CD4-positive, alpha-beta T cell (primary cell): ENCODE data around the gene B3GALT2. TPM values are rescaled to one million over a fixed set of nuclear protein-coding genes. Genes with fewer than 3 reads are reported as not detected.
A peak's percentile ranks its signal among the peaks of the same experiment; 100 is the strongest.

Source experiments
- ATAC-seq: fragments of 200-7000 bp; cut with Tn5 transposase; one replicate; pipeline ENCODE4 v1.10.0; 2022; ENCODE audit warnings: mild to moderate bottlenecking; ENCODE audit not compliant: poor library complexity
- CTCF ChIA-PET: fragments of 350-600 bp; sonication (Branson Sonifier 250); formaldehyde crosslinking; loops from one replicate; lab custom pipeline; 2021; ENCODE audit warnings: antibody characterized with exemption, inconsistent platforms; lab: Charles Lee
- POLR2A ChIA-PET: fragments of 350-600 bp; sonication (Branson Sonifier 250); formaldehyde crosslinking; loops from one replicate; lab custom pipeline; 2021; ENCODE audit warnings: antibody characterized with exemption, inconsistent platforms; lab: Charles Lee
- DNase-seq, 14 experiments: peaks; one replicate each; pipeline ENCODE4 v3.0.0-alpha.2; 2013 to 2020; ENCODE audit warnings: mixed read lengths in 2 of 14
- H3K27ac ChIP-seq, 2 donors: one replicate each; pipeline versions ENCODE4 v1.5.1 to v1.7.0; 2013; ENCODE audit warnings: low read length in 2 of 2, low read depth in 1 of 2, mild to moderate bottlenecking in 1 of 2
- H3K27me3 ChIP-seq, 2 experiments: 1 replicate in 1 of 2; 2 replicates in 1 of 2; pipeline versions ENCODE4 v1.6.1 to v1.7.0; 2013; ENCODE audit warnings: low read length in 2 of 2, control low read depth in 1 of 2, mild to moderate bottlenecking in 1 of 2, moderate library complexity in 1 of 2; ENCODE audit not compliant: insufficient read depth in 2 of 2, control insufficient read depth in 1 of 2
- H3K36me3 ChIP-seq: one replicate; pipeline ENCODE4 v1.6.1; 2013; ENCODE audit warnings: low read length, control low read depth; ENCODE audit not compliant: insufficient read depth
- H3K4me1 ChIP-seq: one replicate; pipeline ENCODE4 v1.6.1; 2013; ENCODE audit warnings: low read length, control low read depth; ENCODE audit not compliant: insufficient read depth
- H3K4me3 ChIP-seq: one replicate; pipeline ENCODE4 v1.5.1; 2013; ENCODE audit warnings: mild to moderate bottlenecking, low read length, moderate library complexity
- H3K9me3 ChIP-seq, 2 experiments: 1 replicate in 1 of 2; 2 replicates in 1 of 2; pipeline versions ENCODE4 v1.6.1 to v1.7.0; 2013; ENCODE audit warnings: low read length in 2 of 2, mild to moderate bottlenecking in 2 of 2, control low read depth in 1 of 2, moderate library complexity in 1 of 2; ENCODE audit not compliant: control insufficient read depth in 1 of 2, insufficient read depth in 1 of 2
- H3K27ac Mint-ChIP-seq: one replicate; pipeline ENCODE4 v1.8.0; 2020; ENCODE audit warnings: mixed read lengths
- H3K27me3 Mint-ChIP-seq: one replicate; pipeline ENCODE4 v1.8.0; 2021; ENCODE audit warnings: mixed read lengths
- H3K36me3 Mint-ChIP-seq: one replicate; pipeline ENCODE4 v1.8.0; 2021; ENCODE audit warnings: low read depth, mixed read lengths
- H3K4me1 Mint-ChIP-seq: one replicate; pipeline ENCODE4 v1.8.0; 2021; ENCODE audit warnings: low read depth, mixed read lengths
- H3K4me3 Mint-ChIP-seq: one replicate; pipeline ENCODE4 v1.8.0; 2020; ENCODE audit warnings: mild to moderate bottlenecking, mixed read lengths
- H3K9me3 Mint-ChIP-seq: one replicate; pipeline ENCODE4 v1.8.0; 2020; ENCODE audit warnings: mixed read lengths
- intact Hi-C, 2 experiments: fragments of 100-400 bp; cut with DNase I in 1 of 2; cut with micrococcal nuclease in 1 of 2; formaldehyde crosslinking; loops; one replicate each; pipeline versions ENCODE4 v1.15.1 to v1.9.0; 2023 to 2025; cut with DNase I, micrococcal nuclease
- total RNA-seq, 174 experiments: library from RNA in 2 of 174; stranded (reverse) in 2 of 174; gene quantifications; one replicate each; pipeline ENCODE4 v1.2.3 and lab custom pipeline; 2021 to 2026
- TF ChIP-seq, protein P1 (sequence below): fragments of 200-600 bp; IDR thresholded peaks from one replicate; pipeline ENCODE4 v1.8.0; 2022; ENCODE audit warnings: antibody characterized with exemption, mild to moderate bottlenecking

The B3GALT2 gene
- total RNA-seq, 2 experiments from 2014 or later, result 0.22 to 0.25 TPM

- ATAC-seq (no peak), DNase-seq (no peak)
- H3K27ac Mint-ChIP-seq, result no peak overlapping the region
- POLR2A ChIA-PET, result no interaction called here
- CTCF ChIA-PET, result interaction anchor here (0.9 to 1.2 kb wide), 2 partner anchors 21 to 330 kb away, joined by 3 read pairs; no protein-coding TSS in a partner anchor
- intact Hi-C loops, result loop anchor here in 1 of 2 experiments (10.0 kb wide), 1 partner anchor 1152 kb away; no protein-coding TSS in a partner anchor
- H3K9me3 ChIP-seq, result no peaks in the 10 kb centered on the region
- peaks cover 43% of the 10 kb centered on the region for H3K4me1 Mint-ChIP-seq
- no peaks in the 10 kb centered on the region for H3K4me1 ChIP-seq
- no peak overlapping the region for H3K27ac ChIP-seq
- peaks cover 65% of the 10 kb centered on the region for H3K36me3 ChIP-seq
- H3K27me3 Mint-ChIP-seq, result no peaks in the 10 kb centered on the region
- no peak overlapping the region for H3K4me3 ChIP-seq
- H3K36me3 Mint-ChIP-seq, result peaks cover 90% of the 10 kb centered on the region
- no peaks in the 10 kb centered on the region for H3K9me3 Mint-ChIP-seq
- no peak overlapping the region for H3K4me3 Mint-ChIP-seq
- no peaks in the 10 kb centered on the region for H3K27me3 ChIP-seq
- TF ChIP-seq, protein P1, sequence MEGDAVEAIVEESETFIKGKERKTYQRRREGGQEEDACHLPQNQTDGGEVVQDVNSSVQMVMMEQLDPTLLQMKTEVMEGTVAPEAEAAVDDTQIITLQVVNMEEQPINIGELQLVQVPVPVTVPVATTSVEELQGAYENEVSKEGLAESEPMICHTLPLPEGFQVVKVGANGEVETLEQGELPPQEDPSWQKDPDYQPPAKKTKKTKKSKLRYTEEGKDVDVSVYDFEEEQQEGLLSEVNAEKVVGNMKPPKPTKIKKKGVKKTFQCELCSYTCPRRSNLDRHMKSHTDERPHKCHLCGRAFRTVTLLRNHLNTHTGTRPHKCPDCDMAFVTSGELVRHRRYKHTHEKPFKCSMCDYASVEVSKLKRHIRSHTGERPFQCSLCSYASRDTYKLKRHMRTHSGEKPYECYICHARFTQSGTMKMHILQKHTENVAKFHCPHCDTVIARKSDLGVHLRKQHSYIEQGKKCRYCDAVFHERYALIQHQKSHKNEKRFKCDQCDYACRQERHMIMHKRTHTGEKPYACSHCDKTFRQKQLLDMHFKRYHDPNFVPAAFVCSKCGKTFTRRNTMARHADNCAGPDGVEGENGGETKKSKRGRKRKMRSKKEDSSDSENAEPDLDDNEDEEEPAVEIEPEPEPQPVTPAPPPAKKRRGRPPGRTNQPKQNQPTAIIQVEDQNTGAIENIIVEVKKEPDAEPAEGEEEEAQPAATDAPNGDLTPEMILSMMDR, result no peak
Measured at GRCh38 chr1:193142409-193142808, 44.0 kb downstream of the B3GALT2 start.

GRCh38 chr1:193141804-193142203, 44.6 kb downstream of the B3GALT2 start:
- Mint-ChIP-seq H3K27ac (peak overlapping the region; percentile 16), H3K27me3 (no peaks in the 10 kb centered on the region), H3K36me3 (peaks cover 90% of the 10 kb centered on the region), H3K4me1 (peaks cover 46% of the 10 kb centered on the region), H3K9me3 (no peaks in the 10 kb centered on the region), H3K4me3 (no peak overlapping the region)
- POLR2A ChIA-PET, result no interaction called here
- peaks cover 62% of the 10 kb centered on the region for H3K36me3 ChIP-seq
- H3K4me3 ChIP-seq, result no peak overlapping the region
- CTCF ChIA-PET, result interaction anchor here (0.9 kb wide), 1 partner anchor 20 kb away, joined by 3 read pairs; no protein-coding TSS in a partner anchor
- H3K9me3 ChIP-seq, result no peaks in the 10 kb centered on the region
- TF ChIP-seq, protein P1, result no peak
- no peaks in the 10 kb centered on the region for H3K4me1 ChIP-seq
- DNase-seq (peak in 3 of 14 experiments; percentile 26 to 41 (median 27)), ATAC-seq (peak; percentile 68)
- no peaks in the 10 kb centered on the region for H3K27me3 ChIP-seq
- no peak overlapping the region for H3K27ac ChIP-seq
- intact Hi-C loops, result loop anchor here in 1 of 2 experiments (10.0 kb wide), 1 partner anchor 1153 kb away; no protein-coding TSS in a partner anchor

GRCh38 chr1:193140254-193140653, 46.2 kb downstream of the B3GALT2 start:
- intact Hi-C loops, result loop anchor here in 1 of 2 experiments (10.0 kb wide), 1 partner anchor 1155 kb away; no protein-coding TSS in a partner anchor
- POLR2A ChIA-PET, result no interaction called here
- H3K36me3 ChIP-seq, result peaks cover 62% of the 10 kb centered on the region
- no peak overlapping the region for H3K4me3 ChIP-seq
- Mint-ChIP-seq H3K27ac (no peak overlapping the region), H3K4me1 (peaks cover 49% of the 10 kb centered on the region), H3K36me3 (peaks cover 92% of the 10 kb centered on the region), H3K9me3 (no peaks in the 10 kb centered on the region), H3K4me3 (no peak overlapping the region), H3K27me3 (no peaks in the 10 kb centered on the region)
- no peaks in the 10 kb centered on the region for H3K27me3 ChIP-seq
- H3K9me3 ChIP-seq, result no peaks in the 10 kb centered on the region
- no peak overlapping the region for H3K27ac ChIP-seq
- DNase-seq (no peak), ATAC-seq (no peak)
- CTCF ChIA-PET, result no interaction called here
- TF ChIP-seq, protein P1, result no peak
- no peaks in the 10 kb centered on the region for H3K4me1 ChIP-seq
